Measurements from ENCODE around the gene TRIP13.

Gene TRIP13

DNA sequence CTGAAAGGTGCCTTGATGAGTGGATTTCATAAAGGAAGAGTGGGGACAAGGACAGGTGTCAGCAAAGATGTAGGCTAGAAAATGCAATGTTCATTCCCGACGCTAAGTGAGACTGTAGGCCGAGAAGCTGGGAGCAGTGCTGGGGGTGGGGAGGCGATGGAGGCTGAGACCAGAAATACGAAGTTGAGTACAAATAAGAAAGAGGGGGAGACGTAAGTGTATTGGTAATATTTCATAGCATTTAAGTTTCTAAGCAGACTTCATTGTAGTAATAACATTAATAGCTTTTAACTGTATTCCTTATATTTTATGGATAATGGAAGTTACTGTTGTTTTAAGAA, 11.0 kb downstream of the TRIP13 start:
- H3K4me3 ChIP-seq (ENCODE audit: low read depth, low read length), result no peak overlapping the region
- in situ Hi-C loops (cut with HindIII; ENCODE audit: low sequenced_read_pairs), result no loop called here
- DNase-seq (ENCODE audit: low read depth, low spot score), result no peak
- TF ChIP-seq, protein P1, sequence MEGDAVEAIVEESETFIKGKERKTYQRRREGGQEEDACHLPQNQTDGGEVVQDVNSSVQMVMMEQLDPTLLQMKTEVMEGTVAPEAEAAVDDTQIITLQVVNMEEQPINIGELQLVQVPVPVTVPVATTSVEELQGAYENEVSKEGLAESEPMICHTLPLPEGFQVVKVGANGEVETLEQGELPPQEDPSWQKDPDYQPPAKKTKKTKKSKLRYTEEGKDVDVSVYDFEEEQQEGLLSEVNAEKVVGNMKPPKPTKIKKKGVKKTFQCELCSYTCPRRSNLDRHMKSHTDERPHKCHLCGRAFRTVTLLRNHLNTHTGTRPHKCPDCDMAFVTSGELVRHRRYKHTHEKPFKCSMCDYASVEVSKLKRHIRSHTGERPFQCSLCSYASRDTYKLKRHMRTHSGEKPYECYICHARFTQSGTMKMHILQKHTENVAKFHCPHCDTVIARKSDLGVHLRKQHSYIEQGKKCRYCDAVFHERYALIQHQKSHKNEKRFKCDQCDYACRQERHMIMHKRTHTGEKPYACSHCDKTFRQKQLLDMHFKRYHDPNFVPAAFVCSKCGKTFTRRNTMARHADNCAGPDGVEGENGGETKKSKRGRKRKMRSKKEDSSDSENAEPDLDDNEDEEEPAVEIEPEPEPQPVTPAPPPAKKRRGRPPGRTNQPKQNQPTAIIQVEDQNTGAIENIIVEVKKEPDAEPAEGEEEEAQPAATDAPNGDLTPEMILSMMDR (IDR thresholded peaks at IDR 0.05; ENCODE audit: low read depth, low read length), result no peak

DNA sequence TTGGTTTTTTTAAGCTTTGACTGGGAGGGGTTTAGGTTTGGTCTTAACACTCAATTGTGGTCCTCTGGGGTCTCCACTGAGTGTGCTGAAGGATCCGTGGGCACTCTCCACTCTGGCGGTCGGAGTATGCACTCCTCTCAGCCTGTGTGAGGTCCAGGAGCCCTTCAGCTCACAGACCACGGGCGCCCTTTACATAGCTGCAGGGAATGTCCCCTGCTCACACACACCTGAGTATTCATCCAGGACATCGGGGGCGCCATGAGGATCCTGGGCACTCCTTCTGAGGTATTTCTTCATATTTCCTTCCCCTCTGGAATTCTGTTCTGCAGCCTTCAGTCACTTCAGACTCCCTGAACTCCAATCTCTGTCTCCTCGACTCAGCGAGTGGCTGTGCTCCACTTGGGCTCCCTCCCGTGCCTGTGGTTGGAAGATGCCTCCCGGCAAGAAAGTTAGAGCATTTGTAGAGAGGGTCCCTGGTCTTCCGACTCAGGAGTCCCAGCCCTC, 12.5 kb downstream of the TRIP13 start:
- H3K4me3 ChIP-seq (ENCODE audit: low read depth, low read length), result no peak overlapping the region
- in situ Hi-C loops (cut with HindIII; ENCODE audit: low sequenced_read_pairs), result no loop called here
- DNase-seq (ENCODE audit: low read depth, low spot score), result no peak
- TF ChIP-seq, protein P1 (IDR thresholded peaks at IDR 0.05; ENCODE audit: low read depth, low read length), result no peak

DNA sequence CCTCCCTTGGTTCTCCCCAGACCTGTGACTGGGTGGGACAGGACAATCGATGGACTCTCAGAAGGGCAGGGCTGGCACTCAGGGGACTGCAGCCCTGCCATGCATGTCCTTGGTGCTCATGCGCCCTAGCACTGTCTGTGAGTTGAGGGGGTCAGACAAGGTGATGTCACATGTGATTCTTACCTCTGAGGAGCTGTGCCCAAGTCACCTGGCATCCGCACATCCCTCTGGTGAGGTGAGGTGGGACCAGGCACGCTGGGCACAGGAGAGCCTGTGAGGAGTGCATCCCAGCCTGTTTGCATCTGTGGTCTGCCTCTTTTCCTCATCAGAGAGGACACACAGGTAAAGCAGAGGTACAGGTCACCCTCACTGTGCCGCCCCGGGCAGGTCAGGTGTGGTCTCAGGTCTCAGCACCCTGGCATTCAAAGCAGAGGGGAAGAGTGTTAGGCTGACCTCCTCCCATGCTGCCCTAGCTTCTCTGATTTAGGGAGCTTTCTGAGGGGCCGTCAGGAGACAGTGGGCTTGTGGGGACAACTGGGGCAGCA, 14.8 kb downstream of the TRIP13 start:
- no peak for DNase-seq (ENCODE audit: low read depth, low spot score)
- H3K4me3 ChIP-seq (ENCODE audit: low read depth, low read length), result no peak overlapping the region
- in situ Hi-C loops (cut with HindIII; ENCODE audit: low sequenced_read_pairs), result no loop called here
- TF ChIP-seq, protein P1 (IDR thresholded peaks at IDR 0.05; ENCODE audit: low read depth, low read length), result no peak

DNA sequence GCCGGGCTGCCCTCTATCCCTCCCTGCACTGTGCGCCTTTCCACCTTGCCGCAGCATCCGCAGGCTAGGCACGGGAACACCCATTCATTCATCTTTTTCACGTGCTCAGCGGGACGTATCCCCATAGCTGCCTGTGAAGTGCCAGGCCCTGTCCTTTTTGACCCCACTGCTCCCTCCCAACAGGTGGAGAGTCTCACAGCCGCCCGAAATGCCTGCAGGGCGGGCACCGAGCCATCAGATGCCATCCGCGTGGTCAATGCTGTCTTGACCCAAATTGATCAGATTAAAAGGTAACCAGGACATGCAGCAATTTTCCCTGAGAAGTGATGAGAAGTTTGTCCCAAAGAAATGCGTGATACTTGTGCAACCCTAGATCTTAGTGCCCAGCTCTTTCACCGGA, 15.5 kb downstream of the TRIP13 start:
- in situ Hi-C loops (cut with HindIII; ENCODE audit: low sequenced_read_pairs), result no loop called here
- H3K4me3 ChIP-seq (ENCODE audit: low read depth, low read length), result no peak overlapping the region
- no peak for DNase-seq (ENCODE audit: low read depth, low spot score)
- TF ChIP-seq, protein P1 (IDR thresholded peaks at IDR 0.05; ENCODE audit: low read depth, low read length), result no peak

DNA sequence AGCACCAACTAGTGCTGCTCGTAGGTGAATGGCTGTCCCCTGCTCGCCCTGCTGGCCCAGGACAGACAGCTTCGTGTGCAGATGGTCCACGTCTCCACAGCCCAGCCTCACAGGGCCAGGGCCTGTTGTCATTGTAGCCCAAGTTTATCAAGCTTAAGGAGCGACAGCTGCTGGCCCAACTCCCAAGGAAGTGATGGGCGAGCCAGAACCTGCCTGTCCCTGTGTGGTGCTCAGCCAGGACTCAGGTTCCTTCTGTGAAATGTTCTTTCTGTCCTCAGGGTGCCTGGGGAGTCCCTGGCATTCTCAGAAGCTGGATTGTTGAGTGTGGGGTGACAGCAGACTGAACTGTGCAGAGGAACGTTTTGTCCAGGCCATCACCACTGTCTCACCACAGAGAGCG, 16.4 kb downstream of the TRIP13 start:
- no peak for DNase-seq (ENCODE audit: low read depth, low spot score)

DNA sequence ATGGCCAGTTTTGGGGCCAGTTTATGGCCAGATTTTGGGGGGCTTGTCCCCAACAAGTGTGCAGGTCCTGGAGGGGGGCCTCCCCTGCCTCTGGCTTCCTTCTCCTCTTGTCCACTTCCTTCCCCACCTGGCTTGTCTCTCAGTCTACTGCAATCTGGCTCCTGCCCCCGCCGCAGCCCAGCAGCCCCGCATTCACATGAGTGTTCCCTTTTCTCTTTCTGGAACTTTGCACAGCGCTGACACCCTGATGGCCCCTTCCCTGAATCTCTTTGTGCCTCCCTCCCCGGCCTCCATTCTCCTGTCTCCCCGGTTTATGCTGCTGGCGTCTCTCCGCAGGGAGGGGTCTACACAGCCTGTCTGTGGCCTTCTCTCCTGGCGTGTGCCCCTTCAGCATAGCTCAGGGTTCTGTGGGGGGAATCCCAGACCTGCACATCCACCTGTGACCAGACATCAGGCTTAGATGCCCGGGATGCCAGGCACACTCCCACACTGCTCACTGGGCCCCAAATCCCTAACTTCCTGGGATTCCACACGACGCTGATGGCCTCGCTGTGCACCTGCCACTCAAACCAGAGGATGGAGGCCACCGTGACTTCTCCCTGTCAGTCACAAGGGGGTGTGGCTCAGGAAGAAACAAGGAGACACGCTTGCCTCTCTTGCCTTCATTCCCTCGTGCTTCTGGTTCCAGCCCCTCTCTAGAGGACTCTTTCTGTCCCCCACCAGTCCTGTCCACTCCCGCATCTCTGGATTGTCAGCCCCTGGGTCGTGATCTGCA, 17.5 kb downstream of the TRIP13 start:
- no peak for DNase-seq (ENCODE audit: low read depth, low spot score)
- TF ChIP-seq, protein P1 (IDR thresholded peaks at IDR 0.05; ENCODE audit: low read depth, low read length), result no peak
- no peak overlapping the region for H3K4me3 ChIP-seq (ENCODE audit: low read depth, low read length)
- in situ Hi-C loops (cut with HindIII; ENCODE audit: low sequenced_read_pairs), result no loop called here

More for the DNA sequence above, 16.4 kb downstream of the TRIP13 start:
- in situ Hi-C loops (cut with HindIII; ENCODE audit: low sequenced_read_pairs), result no loop called here
- TF ChIP-seq, protein P1 (IDR thresholded peaks at IDR 0.05; ENCODE audit: low read depth, low read length), result no peak
- H3K4me3 ChIP-seq (ENCODE audit: low read depth, low read length), result no peak overlapping the region

All from astrocyte of the spinal cord (primary cell).